K562 (cell line): ENCODE data around the gene PRKAG2. TPM values are rescaled to one million over a fixed set of nuclear protein-coding genes. Genes with fewer than 3 reads are reported as not detected.
A peak's percentile ranks its signal among the peaks of the same experiment; 100 is the strongest.

Source experiments
- ATAC-seq: fragments of 200-7000 bp; cut with Tn5 transposase; 3 replicates; pipeline ENCODE4 v1.9.1; 2020; ENCODE audit warnings: moderate library complexity
- BruUV-seq: library from RNA; stranded (reverse); fragments of 400-500 nt; replicated peaks from 2 replicates; lab custom pipeline; 2021; lab: Mats Ljungman, UMichigan
- CTCF ChIA-PET: fragments of 300-600 bp; formaldehyde crosslinking; extraction: SDS; loops from one replicate; lab custom pipeline; 2021; ENCODE audit warnings: low intra/inter-chr PET ratio; lab: Yijun Ruan, JAX
- POLR2A ChIA-PET: fragments of 300-600, 350-650 bp; sonication (Branson Sonifier 250); formaldehyde crosslinking; extraction: SDS; loops from one replicate; lab custom pipeline; 2021; ENCODE audit warnings: antibody characterized with exemption, inconsistent platforms; lab: Yijun Ruan, JAX
- DNase-seq, 4 experiments: peaks; one replicate each; pipeline versions ENCODE4 v3.0.0 to v3.0.0-alpha.2; 2011 to 2018; ENCODE audit warnings: low spot score in 3 of 4, mixed read lengths in 3 of 4; ENCODE audit errors: extremely low read depth in 1 of 4
- FAIRE-seq: peaks from 2 replicates; lab custom pipeline; 2011; peaks lifted over from hg19 to GRCh38; lab: Jason Lieb, UNC
- H2AFZ ChIP-seq: 2 replicates; pipeline ENCODE4 v1.6.0; 2011; ENCODE audit warnings: low read depth, low read length, control low read depth, inconsistent platforms
- H3K27ac ChIP-seq: fragments of 200-600 bp; 3 replicates; pipeline ENCODE4 v1.8.0; 2011; ENCODE audit warnings: low read depth, mild to moderate bottlenecking, control low read depth, inconsistent platforms, low read length, moderate library complexity, mixed read lengths; ENCODE audit errors: extremely low read depth
- H3K27me3 ChIP-seq, 2 experiments: fragments of 300-600 bp in 1 of 2; 2 replicates in 1 of 2; 3 replicates in 1 of 2; pipeline versions ENCODE4 v1.6.0 to v1.8.0; 2011; ENCODE audit warnings: inconsistent platforms in 2 of 2, low read length in 2 of 2, mild to moderate bottlenecking in 1 of 2, mixed read lengths in 1 of 2, moderate library complexity in 1 of 2; ENCODE audit not compliant: control insufficient read depth in 2 of 2, insufficient read depth in 2 of 2
- H3K36me3 ChIP-seq: fragments of 300-600 bp; 3 replicates; pipeline ENCODE4 v1.8.0; 2011; ENCODE audit warnings: mild to moderate bottlenecking, low read length, inconsistent platforms; ENCODE audit not compliant: control insufficient read depth, insufficient read depth
- H3K4me1 ChIP-seq, 2 experiments: fragments of 200-600 bp in 1 of 2; replicated peaks in 1 of 2; 2 replicates in 1 of 2; 3 replicates in 1 of 2; pipeline versions ENCODE4 v1.5.1 to v1.8.0; 2011; ENCODE audit warnings: inconsistent platforms in 2 of 2, low read length in 2 of 2, mild to moderate bottlenecking in 1 of 2, mixed read lengths in 1 of 2, moderate library complexity in 1 of 2; ENCODE audit not compliant: control insufficient read depth in 2 of 2, insufficient read depth in 2 of 2
- H3K4me2 ChIP-seq: 2 replicates; pipeline ENCODE4 v1.6.1; 2011; ENCODE audit warnings: low read length, control low read depth, inconsistent platforms, mixed read lengths; ENCODE audit not compliant: insufficient read depth
- H3K4me3 ChIP-seq: fragments of 200-600 bp; sonication (generic), shearing (Covaris generic); 2 replicates; pipeline ENCODE4 v1.5.1; 2016; ENCODE audit warnings: control low read depth, inconsistent platforms
- H3K79me2 ChIP-seq: fragments of 200-600 bp; 3 replicates; pipeline ENCODE4 v1.8.0; 2011; ENCODE audit warnings: low read length, inconsistent platforms; ENCODE audit not compliant: control insufficient read depth, insufficient read depth
- H3K9ac ChIP-seq, 2 experiments: 2 replicates each; pipeline versions ENCODE4 v1.6.0 to v1.6.1; 2011; ENCODE audit warnings: low read depth in 2 of 2, low read length in 2 of 2, control low read depth in 1 of 2, inconsistent platforms in 1 of 2, mild to moderate bottlenecking in 1 of 2, mixed read lengths in 1 of 2; ENCODE audit not compliant: insufficient read depth in 1 of 2
- H3K9me1 ChIP-seq: one replicate; pipeline ENCODE4 v1.6.0; 2011; ENCODE audit warnings: inconsistent platforms, mild to moderate bottlenecking, low read length, moderate library complexity; ENCODE audit not compliant: control insufficient read depth, insufficient read depth
- H3K9me3 ChIP-seq: replicated peaks from 2 replicates; pipeline ENCODE4 v1.5.1; 2011; ENCODE audit warnings: low read depth, low read length, inconsistent platforms; ENCODE audit not compliant: control insufficient read depth, insufficient read depth
- H4K20me1 ChIP-seq: replicated peaks from 2 replicates; pipeline ENCODE4 v1.6.1; 2011; ENCODE audit warnings: low read length, inconsistent platforms, mixed read lengths; ENCODE audit not compliant: control insufficient read depth, insufficient read depth
- CAMTA2 ChIP-seq: fragments of 250-450 bp; sonication (Bioruptor Pico); conservative IDR thresholded peaks from 2 replicates; pipeline ENCODE4 v1.5.1; 2022
- ETV1 ChIP-seq: fragments of 450-650 bp; conservative IDR thresholded peaks from 2 replicates; pipeline ENCODE4 v1.6.1; 2016; ENCODE audit warnings: missing genetic modification characterization, control low read depth, low read depth, missing compliant biosample characterization
- FOXA3 ChIP-seq, 2 experiments: fragments of 450-650 bp in 1 of 2; sonication (generic) in 1 of 2; formaldehyde crosslinking; IDR thresholded peaks in 1 of 2; conservative IDR thresholded peaks in 1 of 2; 2 replicates each; pipeline versions ENCODE4 v1.4.0 to v1.8.0; 2020 to 2022; ENCODE audit warnings: mild to moderate bottlenecking in 2 of 2, missing genetic modification reagents in 1 of 2
- RNF2 ChIP-seq: sonication (generic); IDR thresholded peaks from 2 replicates; pipeline ENCODE4 v1.6.1; 2016
- SUPT5H ChIP-seq: fragments of 450-650 bp; IDR thresholded peaks from 2 replicates; pipeline ENCODE4 v1.6.1; 2016
- TAF15 ChIP-seq: fragments of 200-400 bp; formaldehyde crosslinking; IDR thresholded peaks from 2 replicates; pipeline ENCODE4 v1.6.1; 2017; ENCODE audit warnings: mild to moderate bottlenecking, low read depth, low read length, moderate library complexity
- ZNF24 ChIP-seq: fragments of 450-650 bp; IDR thresholded peaks from 2 replicates; pipeline ENCODE4 v1.6.1; 2016
- WGBS: fragments of 100-300 bp; shearing (Covaris generic); methylation state at CpG from one replicate; pipeline ENCODE4 v1.1.6; 2016; ENCODE audit warnings: low coverage, mixed read lengths; ENCODE audit not compliant: insufficient coverage; ENCODE audit errors: missing lambda C conversion rate; 5-methylcytosine and 5-hydroxymethylcytosine counted together
- in situ Hi-C: fragments of 300-500 bp; cut with MboI; formaldehyde crosslinking; loops from 4 replicates; pipeline ENCODE4 v1.15.0; 2018; ENCODE audit warnings: inconsistent platforms, mixed read lengths
- intact Hi-C: fragments of 100-400 bp; cut with micrococcal nuclease; formaldehyde crosslinking; loops from 2 replicates; pipeline ENCODE4 v1.14.2; 2022
- polyA plus RNA-seq, 8 experiments: library from polyadenylated mRNA; depleted of rRNA in 4 of 8; stranded (reverse) in 5 of 8; unstranded in 3 of 8; fragments of >200 nt; fragmentation: Nextera tagmentation in 2 of 8; fragmentation: Illumina TruSeq in 1 of 8; extraction: Ambion mirVana in 2 of 8; extraction: Trizol in 1 of 8; gene quantifications; 2 replicates each; pipeline versions ENCODE4 v1.2.1 to v1.2.3, GENCODE V29; 2011 to 2014; ENCODE audit warnings: inconsistent platforms in 1 of 8, missing spikeins in 1 of 8
- total RNA-seq, 7 experiments: library from RNA; depleted of rRNA in 6 of 7; stranded (reverse); fragments of >200 nt in 6 of 7; fragmentation: Illumina TruSeq in 2 of 7; extraction: Trizol in 2 of 7; gene quantifications; 2 replicates each; pipeline versions ENCODE4 v1.2.1 to v1.2.3, GENCODE V29; 2011 to 2021; ENCODE audit warnings: low replicate concordance in 1 of 7
- TF ChIP-seq, protein P1 (sequence below): fragments of 450-650 bp; formaldehyde crosslinking; IDR thresholded peaks from 2 replicates; pipeline ENCODE4 v1.4.0; 2022; ENCODE audit warnings: missing genetic modification characterization

Gene PRKAG2
- total and polyA plus RNA-seq, 9 of the 15 experiments (the other 6 are each of a cell fraction or from before 2014, with no cell fraction given), result 0.99 to 5.6 (median 3.3) TPM

DNA sequence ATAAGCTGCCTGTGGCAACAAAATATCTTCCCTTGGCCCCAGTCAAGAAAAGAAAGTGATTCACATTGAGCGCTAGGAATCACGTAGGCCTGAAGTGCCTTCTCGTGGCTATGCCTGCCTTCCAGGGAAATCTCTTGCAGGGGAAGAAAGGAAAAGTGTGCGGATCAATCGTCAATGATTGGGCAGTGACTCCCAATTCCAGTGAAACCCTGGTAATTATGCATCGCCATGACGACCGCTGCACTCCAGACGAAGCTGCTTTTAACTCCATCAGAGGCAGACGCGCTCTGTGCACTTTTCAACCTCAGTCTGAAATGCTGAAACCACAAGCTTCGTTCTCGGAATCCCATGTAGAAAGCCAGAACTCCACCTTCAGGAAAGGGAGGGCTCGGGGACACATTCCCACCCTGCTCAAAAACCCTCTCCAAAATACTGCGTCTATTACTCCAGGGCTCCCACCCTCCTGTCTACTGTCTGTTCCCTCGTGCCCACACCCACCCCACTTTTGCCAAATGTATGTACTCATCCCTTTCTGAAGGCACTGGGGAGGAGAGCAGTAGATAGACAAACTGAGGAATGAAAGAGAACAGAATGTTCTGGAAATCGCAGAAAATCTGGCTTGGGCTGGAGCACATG, 24.2 kb upstream of the PRKAG2 start:
- 4% methylated on average over 16 of the region's 17 CpGs for WGBS
- no peaks in the 10 kb centered on the region for H3K9me3 ChIP-seq
- in situ Hi-C loops (no loop called here), intact Hi-C loops (no loop called here)
- no peaks in the 10 kb centered on the region for H3K79me2 ChIP-seq
- no peak for TF ChIP-seq RNF2
- TF ChIP-seq TAF15, result no peak
- TF ChIP-seq SUPT5H, result no peak
- no peak for TF ChIP-seq FOXA3 (CRISPR knock-in tag; conservative IDR thresholded peaks at IDR 0.05 in 1 of 2, IDR thresholded peaks at IDR 0.05 in 1 of 2)
- TF ChIP-seq ETV1 (tag), result no peak
- TF ChIP-seq CAMTA2 (CRISPR knock-in tag), result no peak
- no peak overlapping the region for H3K27ac ChIP-seq
- no peaks in the 10 kb centered on the region for H3K36me3 ChIP-seq
- ATAC-seq (no peak), FAIRE-seq (no peak), DNase-seq (no peak)
- no peaks in the 10 kb centered on the region for H3K4me1 ChIP-seq
- H2AFZ ChIP-seq, result no peak overlapping the region
- H3K4me3 ChIP-seq, result no peak overlapping the region
- no peaks in the 10 kb centered on the region for H4K20me1 ChIP-seq
- H3K9me1 ChIP-seq, result no peaks in the 10 kb centered on the region
- H3K9ac ChIP-seq, result no peak overlapping the region
- H3K4me2 ChIP-seq, result no peak overlapping the region
- ChIA-PET CTCF (no interaction called here), POLR2A (interaction anchor here (0.6 to 0.7 kb wide), 5 partner anchors 11 to 447 kb away, joined by 3 read pairs; no protein-coding TSS in a partner anchor)
- no TSS peak for BruUV-seq
- peaks cover 60 to 87% of the 10 kb centered on the region in 2 experiments for H3K27me3 ChIP-seq

DNA sequence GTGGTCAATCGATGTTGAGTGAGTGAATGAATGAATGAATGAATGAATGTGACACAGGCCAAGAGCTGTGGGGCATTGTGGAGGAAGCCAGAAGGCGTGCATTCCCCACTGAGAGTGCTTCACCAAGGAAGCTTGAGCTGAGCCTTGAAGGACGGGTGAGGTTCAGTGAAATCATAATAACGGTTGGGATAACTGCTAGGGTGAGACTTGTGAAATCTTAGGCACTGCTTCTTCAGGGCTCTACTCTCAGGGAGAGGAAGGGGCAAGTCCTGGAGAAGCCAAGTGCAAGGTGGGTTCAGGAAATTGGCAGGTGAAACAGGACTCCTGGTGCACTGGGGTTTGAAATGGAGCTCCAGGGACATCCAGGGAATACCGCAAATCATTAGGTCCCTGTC, 23.7 kb upstream of the PRKAG2 start:
- H3K4me3 ChIP-seq, result no peak overlapping the region
- ATAC-seq, result no peak
- in situ Hi-C loops (no loop called here), intact Hi-C loops (no loop called here)
- H3K9me3 ChIP-seq, result no peaks in the 10 kb centered on the region
- CTCF ChIA-PET, result no interaction called here
- POLR2A ChIA-PET, result interaction anchor here (0.6 to 0.7 kb wide), 5 partner anchors 10 to 448 kb away, joined by 3 read pairs; no protein-coding TSS in a partner anchor
- 0% methylated on average over 5 of the region's 5 CpGs for WGBS
- H3K36me3 ChIP-seq, result no peaks in the 10 kb centered on the region
- FAIRE-seq, result no peak
- H3K4me2 ChIP-seq, result no peak overlapping the region
- DNase-seq, result no peak
- no peaks in the 10 kb centered on the region for H3K79me2 ChIP-seq
- H2AFZ ChIP-seq, result no peak overlapping the region
- H3K27ac ChIP-seq, result no peak overlapping the region
- TF ChIP-seq ZNF24, result peak; percentile 67; the same call in 1 of the 2 replicates
- TF ChIP-seq, protein P1, sequence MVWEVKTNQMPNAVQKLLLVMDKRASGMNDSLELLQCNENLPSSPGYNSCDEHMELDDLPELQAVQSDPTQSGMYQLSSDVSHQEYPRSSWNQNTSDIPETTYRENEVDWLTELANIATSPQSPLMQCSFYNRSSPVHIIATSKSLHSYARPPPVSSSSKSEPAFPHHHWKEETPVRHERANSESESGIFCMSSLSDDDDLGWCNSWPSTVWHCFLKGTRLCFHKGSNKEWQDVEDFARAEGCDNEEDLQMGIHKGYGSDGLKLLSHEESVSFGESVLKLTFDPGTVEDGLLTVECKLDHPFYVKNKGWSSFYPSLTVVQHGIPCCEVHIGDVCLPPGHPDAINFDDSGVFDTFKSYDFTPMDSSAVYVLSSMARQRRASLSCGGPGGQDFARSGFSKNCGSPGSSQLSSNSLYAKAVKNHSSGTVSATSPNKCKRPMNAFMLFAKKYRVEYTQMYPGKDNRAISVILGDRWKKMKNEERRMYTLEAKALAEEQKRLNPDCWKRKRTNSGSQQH (CRISPR knock-in tag), result no peak
- H3K9ac ChIP-seq, result no peak overlapping the region
- no peaks in the 10 kb centered on the region for H3K4me1 ChIP-seq
- BruUV-seq, result no TSS peak
- peaks cover 62 to 89% of the 10 kb centered on the region in 2 experiments for H3K27me3 ChIP-seq
- no peaks in the 10 kb centered on the region for H4K20me1 ChIP-seq
- H3K9me1 ChIP-seq, result no peaks in the 10 kb centered on the region
